Esophagus (tissue), 2 donors: ENCODE results near the gene ST14. TPM values are rescaled to one million over a fixed set of nuclear protein-coding genes. Genes with fewer than 3 reads are reported as not detected.

Source experiments
- H3K27ac ChIP-seq, 2 donors: one replicate each; pipeline ENCODE4 v1.5.1; 2013; ENCODE audit warnings: low read depth in 2 of 2, mild to moderate bottlenecking in 2 of 2, inconsistent platforms in 1 of 2, low read length in 1 of 2, moderate library complexity in 1 of 2
- H3K27me3 ChIP-seq, 2 donors: one replicate each; pipeline ENCODE4 v1.6.1; 2013; ENCODE audit warnings: low read length in 2 of 2, control low read depth in 1 of 2, mild to moderate bottlenecking in 1 of 2; ENCODE audit not compliant: insufficient read depth in 2 of 2, control insufficient read depth in 1 of 2
- H3K36me3 ChIP-seq, 2 donors: one replicate each; pipeline ENCODE4 v1.6.1; 2013; ENCODE audit warnings: low read length in 1 of 2; ENCODE audit not compliant: control insufficient read depth in 2 of 2, insufficient read depth in 2 of 2
- H3K4me1 ChIP-seq, 2 donors: one replicate each; pipeline ENCODE4 v1.6.1; 2013; ENCODE audit warnings: low read length in 1 of 2; ENCODE audit not compliant: control insufficient read depth in 2 of 2, insufficient read depth in 2 of 2
- H3K4me3 ChIP-seq, 2 donors: one replicate each; pipeline ENCODE4 v1.5.1; 2013; ENCODE audit warnings: low read length in 2 of 2, mild to moderate bottlenecking in 2 of 2, low read depth in 1 of 2, moderate library complexity in 1 of 2
- H3K9me3 ChIP-seq, 2 donors: one replicate each; pipeline ENCODE4 v1.6.1; 2013; ENCODE audit warnings: mild to moderate bottlenecking in 2 of 2, low read depth in 1 of 2, low read length in 1 of 2, moderate library complexity in 1 of 2; ENCODE audit not compliant: control insufficient read depth in 2 of 2, insufficient read depth in 1 of 2
- WGBS, 2 donors: extraction: QIAGEN DNeasy Blood & Tissue Kit; methylation state at CpG; one replicate each; pipeline ENCODE4 v1.1.7; 2013; 5-methylcytosine and 5-hydroxymethylcytosine counted together
- polyA plus RNA-seq, 2 donors: library from polyadenylated mRNA; stranded (reverse); fragments of 200-250 nt; gene quantifications; one replicate each; pipeline ENCODE4 v1.2.3, GENCODE V29; 2013
- donor health status: healthy with polysubstance abuse.
- donor health status: Bipolar disorder and iron deficiency.

ST14 gene
- polyA plus RNA-seq, 2 donors, result 69.6 to 86.4 TPM

DNA sequence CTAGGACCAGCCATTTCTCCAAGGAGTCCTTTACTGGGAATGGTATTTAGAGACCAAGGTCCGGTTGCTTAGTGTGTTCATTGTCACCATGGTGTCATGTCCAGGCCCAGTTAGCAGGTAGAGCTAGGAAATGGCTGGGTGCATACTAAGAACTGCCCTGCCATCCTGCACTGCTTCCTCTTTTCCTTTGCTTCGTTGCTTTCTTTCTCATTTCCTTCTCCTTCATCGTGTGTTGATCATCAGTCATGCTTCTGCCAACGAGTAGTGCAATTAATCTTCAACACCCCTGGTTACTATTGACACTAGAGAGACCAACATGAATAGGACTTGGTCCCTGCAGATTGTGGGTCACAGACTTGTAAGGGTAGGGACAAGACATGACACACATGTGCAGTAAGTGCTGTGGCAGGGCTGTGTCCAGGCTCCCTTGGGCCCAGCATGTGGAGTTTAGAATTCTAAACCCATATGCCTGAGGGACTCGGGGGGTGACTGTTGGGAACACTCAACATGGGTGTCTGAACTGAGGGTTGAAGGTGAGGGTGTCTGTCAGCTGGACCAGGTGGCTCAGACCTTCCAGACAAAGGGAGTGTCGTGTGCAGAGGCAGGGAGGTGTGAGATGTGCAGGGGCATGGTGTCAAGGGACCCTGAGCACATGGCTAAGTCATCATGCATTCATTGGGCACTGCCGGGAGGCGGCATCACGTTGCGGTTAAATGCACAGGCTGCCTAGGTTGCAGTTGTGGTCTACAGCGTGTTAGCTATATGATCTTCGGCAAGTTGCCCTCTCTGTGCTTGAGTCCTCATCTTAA is 42.6 kb downstream of the ST14 start:
- 73 to 79% methylated on average over 12 of the region's 12 CpGs for WGBS, 2 donors
- Histone ChIP-seq H3K27ac (no peak overlapping the region), H3K4me3 (no peak overlapping the region), H3K36me3 (peaks cover 3 to 49% of the 10 kb centered on the region in 2 donors), H3K4me1 (no peaks in the 10 kb centered on the region), H3K27me3 (no peaks in the 10 kb centered on the region), H3K9me3 (no peaks in the 10 kb centered on the region)

DNA sequence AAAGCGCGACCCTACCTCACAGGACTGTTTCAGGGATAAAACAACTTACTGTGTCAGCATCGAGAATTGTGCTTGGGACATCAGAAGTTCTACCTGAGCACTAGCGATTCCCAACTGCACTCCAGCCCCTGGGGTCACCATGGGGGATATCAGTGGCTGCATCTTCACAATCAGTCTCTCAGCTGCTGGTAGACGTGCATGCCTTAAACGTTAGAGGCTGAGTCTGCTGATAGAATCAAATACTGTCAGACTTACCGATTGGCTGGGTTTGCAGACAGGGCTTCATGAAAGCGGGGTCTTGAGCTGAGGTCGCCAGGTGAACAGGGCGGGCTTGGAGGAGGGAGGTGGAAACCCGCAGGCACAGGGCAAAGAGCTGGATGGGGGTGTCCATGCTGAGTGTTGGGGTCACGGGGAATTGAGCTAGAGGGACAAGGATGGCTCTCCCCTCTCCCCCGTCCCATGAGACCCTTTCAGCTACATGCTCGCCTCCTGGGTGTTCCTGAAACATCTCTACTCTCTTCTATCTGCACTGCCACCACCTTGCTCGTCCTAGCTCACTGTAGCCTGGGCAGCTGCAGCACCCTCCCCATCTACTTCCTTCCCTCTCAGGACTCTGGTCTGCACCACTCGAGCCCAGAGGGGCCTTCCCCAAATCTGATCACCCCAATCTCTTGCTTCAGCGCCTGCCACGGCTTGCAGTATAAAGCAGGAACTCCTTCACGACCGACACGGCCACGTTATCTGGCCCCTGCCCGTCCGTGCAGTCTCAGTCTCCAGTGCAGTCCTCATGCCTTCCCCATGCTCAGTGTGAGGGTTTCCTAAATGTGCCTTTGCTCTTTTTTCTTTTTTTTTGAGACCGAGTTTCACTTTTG is 43.5 kb downstream of the ST14 start:
- WGBS, 2 donors, result 85% methylated on average over 24 to 25 of the region's 25 CpGs
- peaks cover 0 to 46% of the 10 kb centered on the region in 2 donors for H3K36me3 ChIP-seq
- no peaks in the 10 kb centered on the region for H3K9me3 ChIP-seq
- no peak overlapping the region for H3K4me3 ChIP-seq
- H3K27me3 ChIP-seq, result no peaks in the 10 kb centered on the region
- H3K4me1 ChIP-seq, result no peaks in the 10 kb centered on the region
- H3K27ac ChIP-seq, result no peak overlapping the region

DNA sequence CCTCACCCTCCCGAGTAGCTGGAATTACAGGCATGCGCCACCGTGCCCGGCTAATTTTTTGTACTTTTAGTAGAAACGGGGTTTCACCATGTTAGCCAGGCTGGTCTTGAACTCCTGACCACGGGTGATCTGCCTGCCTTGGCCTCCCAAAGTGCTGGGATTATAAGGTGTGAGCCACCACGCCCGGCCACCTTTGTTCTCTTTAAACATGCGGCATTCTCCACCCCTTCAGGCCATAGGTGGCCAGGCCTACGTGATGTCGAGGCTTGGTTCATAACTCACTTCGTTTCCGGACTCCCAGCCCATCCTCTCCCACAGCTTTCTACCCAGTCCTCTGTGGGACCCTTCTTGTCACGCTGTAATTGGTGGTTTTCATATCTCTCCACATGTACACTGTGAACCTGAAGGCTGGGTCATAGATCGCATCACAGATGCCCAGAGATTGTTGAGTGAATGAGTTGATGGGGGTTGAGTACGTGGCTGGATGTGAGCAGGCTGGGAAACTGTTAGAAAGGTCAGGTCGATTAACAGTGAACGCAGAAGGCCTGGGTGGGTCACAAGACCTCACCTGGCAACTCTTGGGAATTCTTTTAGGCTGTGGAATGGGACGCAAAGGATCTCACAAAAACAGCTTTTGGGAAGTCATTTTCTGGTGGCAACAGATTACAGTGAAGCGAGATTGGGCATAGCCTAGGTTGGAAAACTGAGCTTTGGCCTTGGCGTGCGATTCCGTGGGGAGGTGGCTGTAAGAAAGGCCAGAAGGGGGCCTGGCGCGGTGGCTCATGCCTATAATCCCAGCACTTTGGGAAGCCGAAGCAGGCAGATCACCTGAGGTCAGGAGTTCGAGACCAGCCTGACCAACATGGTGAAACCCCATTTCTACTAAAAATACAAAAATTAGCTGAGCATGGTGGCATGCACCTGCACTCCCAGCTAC is 44.5 kb downstream of the ST14 start:
- no peaks in the 10 kb centered on the region for H3K9me3 ChIP-seq
- no peak overlapping the region for H3K4me3 ChIP-seq
- H3K36me3 ChIP-seq, result peaks cover 0 to 49% of the 10 kb centered on the region in 2 donors
- WGBS, 2 donors, result 87 to 92% methylated on average over 27 of the region's 27 CpGs
- no peaks in the 10 kb centered on the region for H3K4me1 ChIP-seq
- H3K27ac ChIP-seq, result no peak overlapping the region
- H3K27me3 ChIP-seq, result no peaks in the 10 kb centered on the region

- peaks cover 0 to 46% of the 10 kb centered on the region in 2 donors for H3K36me3 ChIP-seq
- no peaks in the 10 kb centered on the region for H3K27me3 ChIP-seq
- no peak overlapping the region for H3K27ac ChIP-seq
- no peaks in the 10 kb centered on the region for H3K9me3 ChIP-seq
- H3K4me3 ChIP-seq, result no peak overlapping the region
- no peaks in the 10 kb centered on the region for H3K4me1 ChIP-seq
- 94 to 96% methylated on average over 11 of the region's 11 CpGs for WGBS, 2 donors
Measured at GRCh38 chr11:130204703-130205095, 45.1 kb downstream of the ST14 start.

- H3K36me3 ChIP-seq, result peaks cover 0 to 37% of the 10 kb centered on the region in 2 donors
- no peak overlapping the region for H3K27ac ChIP-seq
- H3K27me3 ChIP-seq, result no peaks in the 10 kb centered on the region
- no peak overlapping the region for H3K4me3 ChIP-seq
- no peaks in the 10 kb centered on the region for H3K4me1 ChIP-seq
- WGBS, 2 donors, result 81 to 89% methylated on average over 22 of the region's 22 CpGs
- H3K9me3 ChIP-seq, result no peaks in the 10 kb centered on the region
Measured at GRCh38 chr11:130206141-130206540, 46.6 kb downstream of the ST14 start.

DNA sequence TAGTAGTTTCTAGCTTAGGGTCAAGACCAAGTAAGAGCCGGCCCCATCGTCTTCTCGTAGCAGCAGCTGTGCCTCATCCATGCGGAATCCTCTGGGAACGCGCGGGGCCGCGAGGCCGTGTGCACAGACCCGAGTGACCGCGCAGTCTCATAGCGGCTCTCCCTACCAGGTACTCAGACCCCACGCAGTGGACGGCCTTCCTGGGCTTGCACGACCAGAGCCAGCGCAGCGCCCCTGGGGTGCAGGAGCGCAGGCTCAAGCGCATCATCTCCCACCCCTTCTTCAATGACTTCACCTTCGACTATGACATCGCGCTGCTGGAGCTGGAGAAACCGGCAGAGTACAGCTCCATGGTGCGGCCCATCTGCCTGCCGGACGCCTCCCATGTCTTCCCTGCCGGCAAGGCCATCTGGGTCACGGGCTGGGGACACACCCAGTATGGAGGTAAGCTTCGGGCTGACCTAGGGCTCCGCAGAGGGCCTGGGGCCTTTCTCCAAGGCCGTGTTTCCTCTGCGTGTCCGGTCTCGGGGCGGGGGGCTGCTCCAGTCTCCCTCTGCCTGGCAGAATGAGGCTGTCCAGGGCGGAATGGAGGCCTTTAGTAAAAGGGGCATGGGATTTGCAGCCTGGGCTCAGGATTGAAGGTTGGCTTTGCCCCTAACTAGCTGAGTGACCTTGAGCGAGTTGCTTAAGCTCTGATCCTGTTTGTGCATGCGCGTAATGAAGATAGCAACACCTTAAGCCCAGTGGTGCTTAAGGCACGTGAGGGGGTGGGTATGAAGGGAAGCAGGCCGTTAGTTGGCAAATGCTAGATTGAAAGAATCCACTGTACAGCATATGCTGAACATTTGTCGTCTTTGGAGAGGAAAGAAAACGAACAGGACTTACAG is 48.9 kb downstream of the ST14 start:
- no peaks in the 10 kb centered on the region for H3K4me1 ChIP-seq
- H3K27ac ChIP-seq, result no peak overlapping the region
- H3K9me3 ChIP-seq, result no peaks in the 10 kb centered on the region
- 91 to 92% methylated on average over 45 of the region's 45 CpGs for WGBS, 2 donors
- H3K36me3 ChIP-seq, result peaks cover 0 to 26% of the 10 kb centered on the region in 2 donors
- no peak overlapping the region for H3K4me3 ChIP-seq
- no peaks in the 10 kb centered on the region for H3K27me3 ChIP-seq

- Histone ChIP-seq H3K4me3 (no peak overlapping the region), H3K27ac (no peak overlapping the region), H3K4me1 (no peaks in the 10 kb centered on the region), H3K9me3 (no peaks in the 10 kb centered on the region), H3K27me3 (no peaks in the 10 kb centered on the region), H3K36me3 (peaks cover 0 to 31% of the 10 kb centered on the region in 2 donors)
- WGBS, 2 donors, result 87 to 89% methylated on average over 53 of the region's 53 CpGs
Measured at GRCh38 chr11:130209128-130209932, 49.7 kb downstream of the ST14 start.
